ENCODE results near the gene NBEA.

DNA sequence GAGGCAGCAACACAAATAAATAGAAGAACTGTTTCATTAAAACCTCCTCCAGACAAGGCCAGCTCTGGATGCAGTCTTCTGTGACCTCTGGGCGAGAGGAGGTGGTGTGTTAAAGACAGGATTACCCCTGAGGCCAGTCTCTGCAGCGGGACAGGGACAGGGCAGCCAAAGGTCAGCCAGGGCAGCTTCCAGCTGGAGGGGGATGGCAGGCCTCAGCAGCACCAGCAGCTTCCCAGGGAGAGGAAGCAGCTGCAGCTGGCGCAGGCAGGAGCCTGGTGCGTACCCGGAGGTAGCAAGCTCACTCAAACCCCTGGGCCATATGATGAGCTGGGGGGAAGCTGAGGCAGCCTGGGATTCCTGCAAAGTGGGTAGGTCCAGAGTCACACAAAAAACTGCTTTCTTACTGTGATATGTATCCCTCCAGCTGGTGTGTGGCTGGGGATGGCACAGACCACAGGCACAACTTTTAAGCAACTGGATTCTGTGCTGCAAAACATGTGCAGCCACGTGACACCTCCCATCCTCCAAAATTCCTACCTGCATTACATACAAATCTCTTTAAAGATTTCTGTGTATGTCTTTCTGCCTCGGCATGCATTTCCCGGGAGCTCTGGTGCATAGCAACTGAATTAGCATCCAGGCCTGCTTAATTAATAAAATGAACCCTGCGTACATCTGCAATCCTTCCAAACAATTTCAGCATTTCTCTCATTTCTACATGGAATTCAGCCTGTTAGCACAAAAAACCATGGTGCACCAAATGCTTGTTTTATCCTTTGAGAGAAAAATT, 772.7 kb downstream of the NBEA start:
- no peak for TF ChIP-seq CTCF (conservative IDR thresholded peaks at IDR 0.05; ENCODE audit: low read depth in 2 of 2)
- no peak for TF ChIP-seq EZH2 (IDR thresholded peaks at IDR 0.05; ENCODE audit: low read depth, unreplicated experiment)
- no peak for TF ChIP-seq CREB1 (CRISPR knock-in tag; IDR thresholded peaks at IDR 0.05; ENCODE audit: low read depth)
- TF ChIP-seq EZH2phosphoT487 (IDR thresholded peaks at IDR 0.05; ENCODE audit: unreplicated experiment), result no peak

Measured in GM23338 (cell line).